HG02970 (cell line): ENCODE measurements around the gene F13B.
A peak's percentile ranks its signal among the peaks of the same experiment; 100 is the strongest.
"Not testable (repeated sequence)": the region's sequence is repeated elsewhere in the genome, so short reads cannot be mapped to it uniquely, and the experiment has no call there.

Experiments
- ATAC-seq: cut with Tn5 transposase; IDR thresholded peaks from one replicate; pipeline ENCODE4 v1.9.1; 2021; ENCODE audit warnings: mild to moderate bottlenecking, moderate library complexity, moderate number of reproducible peaks; ENCODE audit not compliant: unreplicated experiment, low FRiP score

F13B gene

GRCh38 chr1:197066719-197067456 is at the start of gene F13B:
F13B (minus strand) TSS chr1:197067260; CDS start chr1:197067223, 37 bp downstream.
- no peak for ATAC-seq

GRCh38 chr1:197116156-197116555 is 49.1 kb upstream of the F13B start:
- ATAC-seq, result no peak

- no peak for ATAC-seq
Measured at GRCh38 chr1:197106869-197107268, 39.8 kb upstream of the F13B start.

GRCh38 chr1:197103300-197103699 is 36.2 kb upstream of the F13B start:
- ATAC-seq, result no peak

GRCh38 chr1:197101978-197102377 is 34.9 kb upstream of the F13B start:
- ATAC-seq, result no peak

GRCh38 chr1:197100677-197101076 is 33.6 kb upstream of the F13B start:
- ATAC-seq, result no peak

- ATAC-seq, result no peak
Measured at GRCh38 chr1:197099444-197099843, 32.4 kb upstream of the F13B start.

GRCh38 chr1:197096971-197097370 is 29.9 kb upstream of the F13B start:
- not testable (repeated sequence) for ATAC-seq

GRCh38 chr1:197096137-197096536 is 29.1 kb upstream of the F13B start:
- no peak for ATAC-seq

- no peak for ATAC-seq
Measured at GRCh38 chr1:197093226-197093885, 26.3 kb upstream of the F13B start.

GRCh38 chr1:197092491-197093023 is 25.5 kb upstream of the F13B start:
- ATAC-seq, result no peak

GRCh38 chr1:197083474-197083873 is 16.4 kb upstream of the F13B start:
- ATAC-seq, result no peak

GRCh38 chr1:197081117-197081753 is 14.2 kb upstream of the F13B start:
- ATAC-seq, result no peak

- no peak for ATAC-seq
Measured at GRCh38 chr1:197080323-197080722, 13.3 kb upstream of the F13B start.

GRCh38 chr1:197076585-197076984 is 9.5 kb upstream of the F13B start:
- no peak for ATAC-seq

GRCh38 chr1:197073978-197074377 is 6.9 kb upstream of the F13B start:
- ATAC-seq, result no peak

GRCh38 chr1:197067457-197067818 is 378 bp upstream of the F13B start:
- no peak for ATAC-seq

- no peak for ATAC-seq
Measured at GRCh38 chr1:197066277-197066676, 783 bp downstream of the F13B start.

- ATAC-seq, result no peak
Measured at GRCh38 chr1:197065559-197065958, 1.5 kb downstream of the F13B start.

- no peak for ATAC-seq
Measured at GRCh38 chr1:197063212-197063611, 3.8 kb downstream of the F13B start.

- ATAC-seq, result peak; percentile 67
Measured at GRCh38 chr1:197062692-197063091, 4.4 kb downstream of the F13B start.
